Fibroblast of villous mesenchyme (primary cell): ENCODE measurements around the gene MAP3K2. TPM values are rescaled to one million over a fixed set of nuclear protein-coding genes. Genes with fewer than 3 reads are reported as not detected.
A peak's percentile ranks its signal among the peaks of the same experiment; 100 is the strongest.

ENCODE experiments used
- DNase-seq: peaks from one replicate; pipeline ENCODE4 v3.0.0-alpha.2; 2010; ENCODE audit warnings: low read depth
- H3K4me3 ChIP-seq: 2 replicates; pipeline ENCODE4 v1.5.1; 2011; ENCODE audit warnings: low read depth, mild to moderate bottlenecking, low read length
- total RNA-seq: library from RNA; depleted of rRNA; stranded (reverse); fragments of >200 nt; gene quantifications from 2 replicates; pipeline ENCODE4 v1.2.3, GENCODE V29; 2012
- TF ChIP-seq, protein P1 (sequence below): IDR thresholded peaks from 2 replicates; pipeline ENCODE4 v1.5.1; 2012; ENCODE audit warnings: low read depth, mild to moderate bottlenecking, low read length; ENCODE audit not compliant: insufficient read depth

The MAP3K2 gene
- total RNA-seq, 1 donor, result 38.4 TPM

- no peak overlapping the region for H3K4me3 ChIP-seq
- DNase-seq, result no peak
- TF ChIP-seq, protein P1, sequence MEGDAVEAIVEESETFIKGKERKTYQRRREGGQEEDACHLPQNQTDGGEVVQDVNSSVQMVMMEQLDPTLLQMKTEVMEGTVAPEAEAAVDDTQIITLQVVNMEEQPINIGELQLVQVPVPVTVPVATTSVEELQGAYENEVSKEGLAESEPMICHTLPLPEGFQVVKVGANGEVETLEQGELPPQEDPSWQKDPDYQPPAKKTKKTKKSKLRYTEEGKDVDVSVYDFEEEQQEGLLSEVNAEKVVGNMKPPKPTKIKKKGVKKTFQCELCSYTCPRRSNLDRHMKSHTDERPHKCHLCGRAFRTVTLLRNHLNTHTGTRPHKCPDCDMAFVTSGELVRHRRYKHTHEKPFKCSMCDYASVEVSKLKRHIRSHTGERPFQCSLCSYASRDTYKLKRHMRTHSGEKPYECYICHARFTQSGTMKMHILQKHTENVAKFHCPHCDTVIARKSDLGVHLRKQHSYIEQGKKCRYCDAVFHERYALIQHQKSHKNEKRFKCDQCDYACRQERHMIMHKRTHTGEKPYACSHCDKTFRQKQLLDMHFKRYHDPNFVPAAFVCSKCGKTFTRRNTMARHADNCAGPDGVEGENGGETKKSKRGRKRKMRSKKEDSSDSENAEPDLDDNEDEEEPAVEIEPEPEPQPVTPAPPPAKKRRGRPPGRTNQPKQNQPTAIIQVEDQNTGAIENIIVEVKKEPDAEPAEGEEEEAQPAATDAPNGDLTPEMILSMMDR, result no peak
These were observed 74.4 kb downstream of the MAP3K2 start for GRCh38 chr2:127313406-127313805.

GRCh38 chr2:127310980-127311379, 76.8 kb downstream of the MAP3K2 start:
- DNase-seq, result no peak
- TF ChIP-seq, protein P1, result no peak
- H3K4me3 ChIP-seq, result no peak overlapping the region

- H3K4me3 ChIP-seq, result no peak overlapping the region
- DNase-seq, result no peak
- TF ChIP-seq, protein P1, result no peak
These were observed 78.3 kb downstream of the MAP3K2 start for GRCh38 chr2:127309468-127309867.

DNA sequence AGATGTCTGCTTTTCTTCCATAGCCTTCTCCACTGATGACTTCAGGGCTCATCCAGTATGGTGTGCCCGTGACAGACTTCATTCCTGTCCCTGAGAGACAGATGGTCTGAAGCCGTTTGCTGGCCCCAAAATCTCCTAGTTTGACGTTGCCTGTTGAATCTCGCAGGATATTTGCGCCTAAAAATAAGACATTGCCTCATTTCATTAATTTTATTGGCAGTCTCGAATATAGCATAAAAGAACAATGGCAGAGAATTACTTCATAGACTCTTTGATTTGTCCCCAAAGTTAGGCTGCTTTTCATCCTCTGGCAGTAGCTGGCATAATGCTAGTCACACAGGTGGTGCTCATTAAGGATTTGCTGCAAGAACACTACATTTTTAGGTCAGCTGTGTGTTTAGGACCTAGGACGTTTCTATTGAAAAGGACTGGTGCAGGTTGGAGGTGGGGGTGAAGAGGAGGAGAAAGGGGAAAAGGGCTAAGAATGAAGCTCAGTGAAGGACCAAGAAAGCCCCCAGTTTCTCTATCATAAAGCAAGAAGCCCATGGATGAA, 79.1 kb downstream of the MAP3K2 start:
- DNase-seq, result no peak
- TF ChIP-seq, protein P1, result no peak
- no peak overlapping the region for H3K4me3 ChIP-seq

DNA sequence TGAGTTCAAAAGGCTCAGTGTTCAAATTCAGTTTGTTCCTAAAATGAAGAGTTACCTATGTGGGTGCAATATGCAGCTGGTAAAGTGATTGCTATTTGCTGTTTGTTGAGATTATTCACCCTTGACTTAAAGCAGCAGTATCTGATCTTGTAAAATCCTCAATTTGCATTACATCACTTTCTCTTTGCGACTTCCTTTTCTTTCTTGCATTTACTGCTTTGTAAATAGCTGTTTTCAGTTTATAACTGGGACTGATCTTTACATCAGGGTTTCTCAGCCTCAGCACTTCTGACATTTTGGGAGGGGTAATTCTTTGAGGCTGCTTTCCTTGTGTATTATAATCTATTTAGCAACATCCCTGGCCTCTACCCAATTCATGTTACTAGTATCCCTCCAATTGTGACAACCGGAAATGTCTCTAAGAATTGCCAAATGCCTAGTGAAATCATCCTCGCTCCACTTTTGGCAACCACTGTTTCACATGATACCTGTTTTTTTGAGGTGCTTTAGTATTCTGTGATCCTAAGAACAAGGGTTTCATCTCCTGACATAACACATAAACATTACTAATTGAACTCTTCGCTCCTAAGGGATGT, 81.7 kb downstream of the MAP3K2 start:
- TF ChIP-seq, protein P1, result no peak
- no peak overlapping the region for H3K4me3 ChIP-seq
- peak; percentile 58 for DNase-seq

DNA sequence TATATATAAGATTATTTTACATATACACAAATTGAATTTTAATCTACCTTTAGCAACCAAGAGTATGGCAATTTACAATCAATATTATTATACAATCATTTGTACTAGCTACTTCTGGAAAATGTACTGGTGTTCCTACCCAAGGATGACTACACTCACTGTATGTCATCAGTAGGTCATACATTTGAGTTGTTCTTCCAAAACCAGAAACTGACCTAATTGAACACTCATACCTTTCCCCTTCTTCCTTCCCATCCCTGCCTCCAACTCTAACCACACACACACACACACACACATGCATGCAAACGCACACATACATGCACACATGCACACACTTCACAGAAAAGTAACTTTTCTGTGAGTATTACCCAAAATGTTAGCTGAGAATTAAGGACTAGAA, 85.6 kb downstream of the MAP3K2 start:
- TF ChIP-seq, protein P1, result no peak
- H3K4me3 ChIP-seq, result no peak overlapping the region
- DNase-seq, result no peak
